ENCODE results near the gene KRTAP9-9. TPM values are rescaled to one million over a fixed set of nuclear protein-coding genes. Genes with fewer than 3 reads are reported as not detected.
"Not testable (repeated sequence)": the region's sequence is repeated elsewhere in the genome, so short reads cannot be mapped to it uniquely, and the experiment has no call there.

Gene KRTAP9-9
- total RNA-seq, 1 donor from 2014 or later = not detected

DNA sequence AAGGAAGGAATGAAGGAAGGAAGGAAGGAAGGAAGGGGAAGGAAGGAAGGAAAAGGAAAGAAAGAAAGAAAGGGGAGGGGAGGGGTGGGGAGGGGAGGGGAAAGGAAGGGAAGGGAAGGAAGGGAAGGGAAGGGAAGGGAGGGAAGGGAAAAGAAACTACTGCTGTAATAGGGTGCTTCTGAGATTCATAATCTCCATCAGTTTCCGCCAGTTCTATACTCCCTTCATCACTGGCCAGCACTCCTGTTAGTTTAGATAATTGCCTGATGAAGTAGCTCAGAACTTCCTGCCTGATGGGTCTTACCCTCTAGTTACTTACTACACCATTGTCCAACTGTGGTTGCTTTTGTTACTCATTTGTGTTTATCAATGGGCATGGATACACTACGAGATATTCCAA, 8.0 kb downstream of the KRTAP9-9 start:
- no peak overlapping the region for H3K4me3 ChIP-seq (ENCODE audit: low read length in 3 of 3)
- H3K4me1 ChIP-seq (ENCODE audit: control insufficient read depth in 3 of 3, insufficient read depth in 3 of 3, low read length in 3 of 3) = no peaks in the 10 kb centered on the region
- H3K27me3 ChIP-seq (ENCODE audit: control insufficient read depth in 3 of 3, insufficient read depth in 3 of 3, low read length in 3 of 3) = peaks cover 0 to 10% (median 4%) of the 10 kb centered on the region in 3 donors
- no peak overlapping the region for H3K27ac ChIP-seq (ENCODE audit: low read depth, low read length)
- H3K36me3 ChIP-seq (ENCODE audit: control insufficient read depth in 3 of 3, insufficient read depth in 3 of 3, low read length in 3 of 3) = no peaks in the 10 kb centered on the region
- H3K9me3 ChIP-seq (ENCODE audit: control insufficient read depth in 3 of 3, low read length in 3 of 3) = no peaks in the 10 kb centered on the region
- no peak overlapping the region for H3K9ac ChIP-seq (ENCODE audit: low read depth in 1 of 3, low read length in 3 of 3)

DNA sequence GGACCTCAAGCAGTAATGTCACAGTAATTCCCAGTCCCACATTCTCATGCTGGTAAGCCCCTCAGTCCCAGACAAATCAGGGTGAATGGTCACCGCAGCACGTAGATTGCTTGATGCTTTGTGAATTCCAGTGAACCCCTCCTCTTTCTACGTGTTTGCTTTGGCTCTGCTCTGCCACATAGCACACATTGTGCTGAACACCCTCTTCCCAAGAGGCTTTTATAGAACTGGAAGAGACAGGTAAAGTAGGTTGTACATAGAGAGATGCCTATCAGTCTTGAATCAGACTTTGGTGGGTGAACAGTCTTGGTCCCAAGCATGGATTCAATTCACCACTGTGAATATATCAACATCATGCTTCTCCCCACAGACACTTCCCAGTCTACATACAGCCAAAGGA, 9.4 kb downstream of the KRTAP9-9 start:
- H3K4me1 ChIP-seq (ENCODE audit: control insufficient read depth in 3 of 3, insufficient read depth in 3 of 3, low read length in 3 of 3) = no peaks in the 10 kb centered on the region
- H3K27me3 ChIP-seq (ENCODE audit: control insufficient read depth in 3 of 3, insufficient read depth in 3 of 3, low read length in 3 of 3) = peaks cover 0 to 10% (median 4%) of the 10 kb centered on the region in 3 donors
- no peaks in the 10 kb centered on the region for H3K36me3 ChIP-seq (ENCODE audit: control insufficient read depth in 3 of 3, insufficient read depth in 3 of 3, low read length in 3 of 3)
- no peak overlapping the region for H3K27ac ChIP-seq (ENCODE audit: low read depth, low read length)
- H3K4me3 ChIP-seq (ENCODE audit: low read length in 3 of 3) = no peak overlapping the region
- no peaks in the 10 kb centered on the region for H3K9me3 ChIP-seq (ENCODE audit: control insufficient read depth in 3 of 3, low read length in 3 of 3)
- no peak overlapping the region for H3K9ac ChIP-seq (ENCODE audit: low read depth in 1 of 3, low read length in 3 of 3)

DNA sequence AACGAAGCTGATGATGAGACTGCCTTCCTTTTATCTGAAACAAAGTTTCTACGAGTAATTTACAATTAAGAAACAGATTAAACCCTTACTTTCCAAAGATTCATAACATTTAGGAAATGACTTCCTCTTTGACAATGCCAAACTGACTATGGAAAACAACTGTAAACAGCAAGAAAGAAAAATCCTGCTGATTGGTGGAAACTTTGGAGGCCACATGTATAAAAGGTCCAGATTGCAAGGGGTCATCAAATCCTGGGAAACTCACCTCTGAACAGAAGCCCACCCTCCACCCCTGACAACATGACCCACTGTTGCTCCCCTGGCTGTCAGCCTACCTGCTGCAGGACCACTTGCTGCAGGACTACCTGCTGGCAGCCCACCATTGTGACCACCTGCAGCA, 9.9 kb downstream of the KRTAP9-9 start, which contains the start of gene KRTAP9-6:
Gene KRTAP9-6, plus strand, starts transcription at position 301 of the 400 bp plus-strand sequence. Its CDS starts 0 bp downstream, at position 301.
- H3K9me3 ChIP-seq (ENCODE audit: control insufficient read depth in 3 of 3, low read length in 3 of 3) = no peaks in the 10 kb centered on the region
- H3K36me3 ChIP-seq (ENCODE audit: control insufficient read depth in 3 of 3, insufficient read depth in 3 of 3, low read length in 3 of 3) = no peaks in the 10 kb centered on the region
- peaks cover 0 to 10% (median 4%) of the 10 kb centered on the region in 3 donors for H3K27me3 ChIP-seq (ENCODE audit: control insufficient read depth in 3 of 3, insufficient read depth in 3 of 3, low read length in 3 of 3)
- no peak within 1 kb of the TSS for H3K9ac ChIP-seq (ENCODE audit: low read depth in 1 of 3, low read length in 3 of 3)
- no peak within 1 kb of the TSS for H3K4me3 ChIP-seq (ENCODE audit: low read length in 3 of 3)
- no peak within 1 kb of the TSS for H3K27ac ChIP-seq (ENCODE audit: low read depth, low read length)
- no peaks in the 10 kb centered on the region for H3K4me1 ChIP-seq (ENCODE audit: control insufficient read depth in 3 of 3, insufficient read depth in 3 of 3, low read length in 3 of 3)

DNA sequence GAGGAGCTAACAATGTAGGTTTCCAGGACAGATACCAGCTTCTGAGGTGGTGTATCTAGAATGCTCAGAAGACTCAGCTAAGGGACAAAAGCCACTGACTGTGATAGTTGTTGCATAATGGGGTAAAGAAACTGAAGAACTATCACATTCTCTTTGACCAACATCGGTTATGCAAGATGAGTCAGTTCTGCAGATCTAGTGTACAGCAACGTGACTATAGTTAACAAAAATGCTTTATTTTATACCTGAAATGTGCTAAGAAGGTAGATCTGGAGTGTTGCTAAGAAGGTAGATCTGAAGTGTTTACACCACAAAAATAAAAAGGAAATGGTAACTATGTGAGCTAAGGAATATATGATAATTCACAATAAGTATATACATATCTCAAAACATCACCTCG, 12.5 kb downstream of the KRTAP9-9 start:
- no peak overlapping the region for H3K4me3 ChIP-seq (ENCODE audit: low read length in 3 of 3)
- peaks cover 0 to 10% (median 4%) of the 10 kb centered on the region in 3 donors for H3K27me3 ChIP-seq (ENCODE audit: control insufficient read depth in 3 of 3, insufficient read depth in 3 of 3, low read length in 3 of 3)
- H3K9ac ChIP-seq (ENCODE audit: low read depth in 1 of 3, low read length in 3 of 3) = no peak overlapping the region
- H3K27ac ChIP-seq (ENCODE audit: low read depth, low read length) = no peak overlapping the region
- no peaks in the 10 kb centered on the region for H3K9me3 ChIP-seq (ENCODE audit: control insufficient read depth in 3 of 3, low read length in 3 of 3)
- H3K36me3 ChIP-seq (ENCODE audit: control insufficient read depth in 3 of 3, insufficient read depth in 3 of 3, low read length in 3 of 3) = no peaks in the 10 kb centered on the region
- no peaks in the 10 kb centered on the region for H3K4me1 ChIP-seq (ENCODE audit: control insufficient read depth in 3 of 3, insufficient read depth in 3 of 3, low read length in 3 of 3)

DNA sequence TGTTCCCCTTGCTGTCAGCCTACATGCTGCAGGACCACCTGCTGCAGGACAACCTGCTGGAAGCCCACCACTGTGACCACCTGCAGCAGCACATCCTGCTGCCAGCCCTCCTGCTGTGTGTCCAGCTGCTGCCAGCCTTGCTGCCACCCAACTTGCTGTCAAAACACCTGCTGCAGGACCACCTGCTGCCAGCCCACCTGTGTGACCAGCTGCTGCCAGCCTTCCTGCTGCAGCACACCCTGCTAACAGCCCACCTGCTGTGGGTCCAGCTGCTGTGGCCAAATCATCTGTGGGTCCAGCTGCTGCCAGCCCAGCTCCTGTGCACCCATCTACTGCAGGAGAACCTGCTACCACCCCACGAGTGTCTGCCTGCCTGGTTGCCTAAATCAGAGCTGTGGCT, 16.1 kb downstream of the KRTAP9-9 start:
- not testable (repeated sequence) for H3K9me3 ChIP-seq (ENCODE audit: control insufficient read depth in 3 of 3, low read length in 3 of 3); H3K36me3 ChIP-seq (ENCODE audit: control insufficient read depth in 3 of 3, insufficient read depth in 3 of 3, low read length in 3 of 3); H3K9ac ChIP-seq (ENCODE audit: low read depth in 1 of 3, low read length in 3 of 3); H3K27me3 ChIP-seq (ENCODE audit: control insufficient read depth in 3 of 3, insufficient read depth in 3 of 3, low read length in 3 of 3); H3K4me1 ChIP-seq (ENCODE audit: control insufficient read depth in 3 of 3, insufficient read depth in 3 of 3, low read length in 3 of 3); H3K4me3 ChIP-seq (ENCODE audit: low read length in 3 of 3); H3K27ac ChIP-seq (ENCODE audit: low read depth, low read length)

DNA sequence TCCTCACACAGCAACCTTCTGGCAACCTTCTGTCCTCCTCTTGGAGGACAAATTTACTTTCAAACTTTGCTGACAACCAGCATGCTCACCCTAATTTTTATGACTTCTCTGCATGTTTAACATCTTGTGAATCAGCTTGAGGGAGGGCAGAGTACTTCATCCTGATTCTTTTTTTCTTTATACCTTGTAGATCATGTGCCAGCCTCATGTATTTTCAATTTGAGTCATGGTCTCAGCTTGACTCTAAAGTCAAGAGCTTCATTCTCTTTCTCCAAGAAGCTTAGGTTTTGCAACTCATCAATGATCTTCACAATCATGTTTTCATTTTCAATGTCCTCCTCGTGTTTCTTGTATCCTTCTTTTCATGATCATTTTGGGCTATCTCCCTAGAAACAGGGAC, 16.7 kb downstream of the KRTAP9-9 start:
- Histone ChIP-seq H3K27me3 (ENCODE audit: control insufficient read depth in 3 of 3, insufficient read depth in 3 of 3, low read length in 3 of 3) (peaks cover 0 to 6% (median 3%) of the 10 kb centered on the region in 3 donors), H3K9ac (ENCODE audit: low read depth in 1 of 3, low read length in 3 of 3) (no peak overlapping the region), H3K9me3 (ENCODE audit: control insufficient read depth in 3 of 3, low read length in 3 of 3) (no peaks in the 10 kb centered on the region)

DNA sequence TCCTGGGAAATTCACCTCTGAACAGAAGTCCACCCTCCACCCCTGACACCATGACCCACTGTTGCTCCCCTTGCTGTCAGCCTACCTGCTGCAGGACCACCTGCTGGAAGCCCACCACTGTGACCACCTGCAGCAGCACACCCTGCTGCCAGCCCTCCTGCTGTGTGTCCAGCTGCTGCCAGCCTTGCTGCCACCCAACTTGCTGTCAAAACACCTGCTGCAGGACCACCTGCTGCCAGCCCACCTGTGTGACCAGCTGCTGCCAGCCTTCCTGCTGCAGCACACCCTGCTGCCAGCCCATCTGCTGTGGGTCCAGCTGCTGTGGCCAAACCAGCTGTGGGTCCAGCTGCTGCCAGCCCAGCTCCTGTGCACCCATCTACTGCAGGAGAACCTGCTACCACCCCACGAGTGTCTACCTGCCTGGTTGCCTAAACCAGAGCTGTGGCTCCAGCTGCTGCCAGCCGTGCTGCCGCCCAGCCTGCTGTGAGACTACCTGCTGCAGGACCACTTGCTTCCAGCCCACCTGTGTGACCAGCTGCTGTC, 20.5 kb downstream of the KRTAP9-9 start, which contains the start of gene KRTAP9-7:
Gene KRTAP9-7, plus strand, starts transcription at position 51 of the 543 bp plus-strand sequence. Its CDS starts 0 bp downstream, at position 51.
- not testable (repeated sequence) for H3K4me1 ChIP-seq (ENCODE audit: control insufficient read depth in 3 of 3, insufficient read depth in 3 of 3, low read length in 3 of 3); H3K27ac ChIP-seq (ENCODE audit: low read depth, low read length); H3K4me3 ChIP-seq (ENCODE audit: low read length in 3 of 3); H3K36me3 ChIP-seq (ENCODE audit: control insufficient read depth in 3 of 3, insufficient read depth in 3 of 3, low read length in 3 of 3); H3K27me3 ChIP-seq (ENCODE audit: control insufficient read depth in 3 of 3, insufficient read depth in 3 of 3, low read length in 3 of 3); H3K9me3 ChIP-seq (ENCODE audit: control insufficient read depth in 3 of 3, low read length in 3 of 3); H3K9ac ChIP-seq (ENCODE audit: low read depth in 1 of 3, low read length in 3 of 3)

More for the DNA sequence above, 16.7 kb downstream of the KRTAP9-9 start:
- Histone ChIP-seq H3K4me3 (ENCODE audit: low read length in 3 of 3) (no peak overlapping the region), H3K36me3 (ENCODE audit: control insufficient read depth in 3 of 3, insufficient read depth in 3 of 3, low read length in 3 of 3) (no peaks in the 10 kb centered on the region), H3K27ac (ENCODE audit: low read depth, low read length) (no peak overlapping the region), H3K4me1 (ENCODE audit: control insufficient read depth in 3 of 3, insufficient read depth in 3 of 3, low read length in 3 of 3) (no peaks in the 10 kb centered on the region)

DNA sequence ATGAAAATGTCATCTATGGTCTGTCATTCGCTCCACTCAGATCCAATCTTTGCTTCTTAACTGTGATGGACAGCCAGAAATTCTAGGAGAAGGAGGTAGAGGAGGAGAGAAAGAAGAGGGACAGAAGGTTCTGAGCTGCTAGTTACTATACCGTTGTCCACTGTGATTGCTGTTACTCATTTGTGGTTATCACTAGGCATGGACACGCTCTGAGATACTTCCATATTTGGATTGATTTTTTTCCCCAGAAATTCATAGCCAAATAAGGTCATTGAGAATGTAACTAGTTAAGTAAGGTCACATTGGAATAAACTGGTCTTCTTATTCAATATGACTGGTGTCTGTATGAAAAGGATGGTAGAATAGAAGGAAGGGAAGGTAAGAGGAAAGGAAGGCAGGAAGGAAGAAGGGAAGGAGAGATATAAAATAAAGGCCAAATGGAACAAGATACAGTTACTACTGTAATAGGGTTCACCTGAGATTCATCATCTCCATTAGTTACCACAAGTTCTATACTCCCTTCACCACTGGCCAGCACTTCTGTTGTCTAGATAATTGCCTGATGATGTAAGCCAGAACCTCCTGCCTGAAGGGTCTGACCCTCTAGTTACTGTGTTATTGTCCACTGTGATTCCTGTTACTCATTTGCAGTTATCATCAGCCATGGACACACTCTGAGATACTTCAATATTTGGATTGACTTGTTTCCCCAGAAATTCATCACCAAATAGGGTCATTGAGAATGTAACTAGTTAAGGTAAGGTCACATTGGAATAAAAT, 23.2 kb downstream of the KRTAP9-9 start:
- no peaks in the 10 kb centered on the region for H3K4me1 ChIP-seq (ENCODE audit: control insufficient read depth in 3 of 3, insufficient read depth in 3 of 3, low read length in 3 of 3)

DNA sequence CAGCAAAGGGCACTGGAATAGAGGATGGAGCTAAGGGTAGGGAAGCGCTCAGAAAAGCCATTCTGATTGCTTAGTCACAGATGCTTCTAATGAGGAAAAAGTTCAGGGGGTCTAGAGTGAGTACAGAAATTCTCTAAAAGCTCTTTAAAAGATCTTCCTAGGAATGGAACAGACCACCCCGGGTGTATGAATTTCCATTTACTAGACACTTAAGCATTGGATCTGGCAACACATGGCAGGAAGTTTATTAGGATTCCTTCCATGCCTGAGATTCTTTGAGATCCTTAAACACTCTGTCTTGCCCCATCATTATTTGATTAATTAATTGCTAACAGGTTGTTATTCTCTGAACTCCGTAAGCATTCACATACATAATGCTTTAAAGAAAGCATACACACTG, 28.9 kb downstream of the KRTAP9-9 start:
- no peak overlapping the region for H3K27ac ChIP-seq (ENCODE audit: low read depth, low read length)
- H3K4me3 ChIP-seq (ENCODE audit: low read length in 3 of 3) = no peak overlapping the region
- H3K36me3 ChIP-seq (ENCODE audit: control insufficient read depth in 3 of 3, insufficient read depth in 3 of 3, low read length in 3 of 3) = no peaks in the 10 kb centered on the region
- H3K27me3 ChIP-seq (ENCODE audit: control insufficient read depth in 3 of 3, insufficient read depth in 3 of 3, low read length in 3 of 3) = peaks cover 5 to 10% (median 6%) of the 10 kb centered on the region in 3 donors
- no peaks in the 10 kb centered on the region for H3K4me1 ChIP-seq (ENCODE audit: control insufficient read depth in 3 of 3, insufficient read depth in 3 of 3, low read length in 3 of 3)
- no peak overlapping the region for H3K9ac ChIP-seq (ENCODE audit: low read depth in 1 of 3, low read length in 3 of 3)
- H3K9me3 ChIP-seq (ENCODE audit: control insufficient read depth in 3 of 3, low read length in 3 of 3) = peaks cover 0 to 3% (median 0%) of the 10 kb centered on the region in 3 donors

More for the DNA sequence above, 23.2 kb downstream of the KRTAP9-9 start:
- Histone ChIP-seq H3K9ac (ENCODE audit: low read depth in 1 of 3, low read length in 3 of 3) (no peak overlapping the region), H3K27me3 (ENCODE audit: control insufficient read depth in 3 of 3, insufficient read depth in 3 of 3, low read length in 3 of 3) (peaks cover 2 to 11% (median 9%) of the 10 kb centered on the region in 3 donors), H3K36me3 (ENCODE audit: control insufficient read depth in 3 of 3, insufficient read depth in 3 of 3, low read length in 3 of 3) (no peaks in the 10 kb centered on the region), H3K4me3 (ENCODE audit: low read length in 3 of 3) (no peak overlapping the region), H3K9me3 (ENCODE audit: control insufficient read depth in 3 of 3, low read length in 3 of 3) (peaks cover 0 to 3% (median 0%) of the 10 kb centered on the region in 3 donors), H3K27ac (ENCODE audit: low read depth, low read length) (no peak overlapping the region)

DNA sequence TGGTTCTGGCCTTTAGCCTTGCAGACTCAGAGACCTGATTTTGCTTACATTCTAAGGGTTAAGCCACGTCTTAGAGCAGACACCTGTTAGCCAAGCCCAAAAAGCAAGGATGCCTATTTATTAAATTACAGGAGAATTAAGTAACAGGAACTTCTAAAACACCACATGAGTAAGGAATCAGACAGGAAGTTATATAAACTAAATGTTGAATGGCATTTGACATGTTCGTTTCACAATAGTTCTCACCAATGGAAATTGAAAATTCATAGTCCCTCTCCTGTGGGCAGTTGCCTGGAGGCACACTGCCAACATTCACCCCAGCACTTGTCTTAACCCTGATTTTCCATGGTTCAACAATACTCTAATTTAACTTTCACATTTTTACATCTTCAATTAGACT, 29.4 kb downstream of the KRTAP9-9 start:
- Histone ChIP-seq H3K9me3 (ENCODE audit: control insufficient read depth in 3 of 3, low read length in 3 of 3) (peaks cover 0 to 3% (median 0%) of the 10 kb centered on the region in 3 donors), H3K27ac (ENCODE audit: low read depth, low read length) (no peak overlapping the region), H3K4me1 (ENCODE audit: control insufficient read depth in 3 of 3, insufficient read depth in 3 of 3, low read length in 3 of 3) (no peaks in the 10 kb centered on the region), H3K9ac (ENCODE audit: low read depth in 1 of 3, low read length in 3 of 3) (no peak overlapping the region), H3K4me3 (ENCODE audit: low read length in 3 of 3) (no peak overlapping the region), H3K36me3 (ENCODE audit: control insufficient read depth in 3 of 3, insufficient read depth in 3 of 3, low read length in 3 of 3) (no peaks in the 10 kb centered on the region), H3K27me3 (ENCODE audit: control insufficient read depth in 3 of 3, insufficient read depth in 3 of 3, low read length in 3 of 3) (peaks cover 5 to 10% (median 6%) of the 10 kb centered on the region in 3 donors)

All from skeletal muscle tissue (tissue), 4 donors.